HepG2 (cell line): Measurements from ENCODE around the gene CTDSP1. TPM values are rescaled to one million over a fixed set of nuclear protein-coding genes. Genes with fewer than 3 reads are reported as not detected.

ENCODE experiments used
- ATAC-seq: fragments of 200-7000 bp; cut with Tn5 transposase; 3 replicates; pipeline ENCODE4 v1.9.1; 2020; ENCODE audit warnings: mild to moderate bottlenecking, moderate library complexity
- BruUV-seq: library from RNA; stranded (reverse); fragments of 400-500 nt; replicated peaks from 2 replicates; lab custom pipeline; 2021; lab: Mats Ljungman, UMichigan
- CTCF ChIA-PET: fragments of 300-600 bp; formaldehyde crosslinking; extraction: SDS; loops from one replicate; lab custom pipeline; 2021; ENCODE audit warnings: low total read pairs, inconsistent platforms, low intra/inter-chr PET ratio; lab: Yijun Ruan, JAX
- POLR2A ChIA-PET: fragments of 350-600 bp; sonication (Branson Sonifier 250); formaldehyde crosslinking; loops from one replicate; lab custom pipeline; 2020; ENCODE audit warnings: antibody characterized with exemption, inconsistent platforms; lab: Yijun Ruan, JAX
- DNase-seq: peaks from one replicate; pipeline ENCODE4 v3.0.0-alpha.2; 2015; ENCODE audit warnings: low spot score
- FAIRE-seq: peaks from 3 replicates; lab custom pipeline; 2011; peaks lifted over from hg19 to GRCh38; lab: Jason Lieb, UNC
- H2AFZ ChIP-seq: one replicate; pipeline ENCODE4 v1.6.1; 2011; ENCODE audit warnings: low read length, inconsistent platforms
- H3K27ac ChIP-seq: fragments of 300-600 bp; 3 replicates; pipeline ENCODE4 v1.8.0; 2011; ENCODE audit warnings: mixed run types, mild to moderate bottlenecking, mixed read lengths, low read length, inconsistent platforms; ENCODE audit not compliant: insufficient read depth; ENCODE audit errors: extremely low read length
- H3K27me3 ChIP-seq, 2 experiments: fragments of 200-600 bp in 1 of 2; 2 replicates in 1 of 2; 3 replicates in 1 of 2; pipeline versions ENCODE4 v1.6.0 to v1.8.0; 2011; ENCODE audit warnings: low read length in 2 of 2, mild to moderate bottlenecking in 2 of 2, moderate library complexity in 2 of 2, inconsistent platforms in 1 of 2; ENCODE audit not compliant: insufficient read depth in 2 of 2, control insufficient read depth in 1 of 2
- H3K36me3 ChIP-seq, 2 experiments: fragments of 200-600 bp in 1 of 2; replicated peaks in 1 of 2; 2 replicates in 1 of 2; 3 replicates in 1 of 2; pipeline versions ENCODE4 v1.5.1 to v1.8.0; 2011; ENCODE audit warnings: low read length in 2 of 2, inconsistent platforms in 1 of 2; ENCODE audit not compliant: insufficient read depth in 2 of 2, control insufficient read depth in 1 of 2
- H3K4me1 ChIP-seq: 2 replicates; pipeline ENCODE4 v1.5.1; 2012; ENCODE audit warnings: low read length, inconsistent platforms; ENCODE audit not compliant: insufficient read depth
- H3K4me2 ChIP-seq: 2 replicates; pipeline ENCODE4 v1.6.0; 2011; ENCODE audit warnings: low read depth, low read length, inconsistent platforms
- H3K4me3 ChIP-seq, 3 experiments: fragments of 200-600 bp in 1 of 3; sonication (generic), shearing (Covaris generic) in 1 of 3; replicated peaks in 1 of 3; 2 replicates each; pipeline ENCODE4 v1.5.1; 2011 to 2016; ENCODE audit warnings: low read length in 3 of 3, inconsistent platforms in 2 of 3, low read depth in 2 of 3, mild to moderate bottlenecking in 2 of 3, control low read depth in 1 of 3, mixed read lengths in 1 of 3; ENCODE audit not compliant: insufficient read depth in 1 of 3
- H3K79me2 ChIP-seq: one replicate; pipeline ENCODE4 v1.6.1; 2011; ENCODE audit warnings: low read length, inconsistent platforms; ENCODE audit not compliant: insufficient read depth
- H3K9ac ChIP-seq: 2 replicates; pipeline ENCODE4 v1.6.0; 2011; ENCODE audit warnings: mild to moderate bottlenecking, low read depth, low read length, inconsistent platforms; ENCODE audit not compliant: insufficient read depth
- H3K9me3 ChIP-seq: 2 replicates; pipeline ENCODE4 v1.5.1; 2012; ENCODE audit warnings: mild to moderate bottlenecking, low read length
- H4K20me1 ChIP-seq: 2 replicates; pipeline ENCODE4 v1.6.0; 2011; ENCODE audit warnings: inconsistent platforms, mild to moderate bottlenecking, low read length, moderate library complexity; ENCODE audit not compliant: insufficient read depth
- AGO2 ChIP-seq: fragments of 200-400 bp; formaldehyde crosslinking; optimal IDR thresholded peaks from 2 replicates; pipeline ENCODE3; 2017; ENCODE audit warnings: mild to moderate bottlenecking, low read depth, low read length, moderate library complexity
- GABPB1 ChIP-seq: IDR thresholded peaks from 2 replicates; pipeline ENCODE4 v1.6.1; 2016; ENCODE audit warnings: mild to moderate bottlenecking, missing genetic modification reagents, moderate library complexity, missing compliant biosample characterization
- KDM5B ChIP-seq: sonication (generic); formaldehyde crosslinking; IDR thresholded peaks from 2 replicates; pipeline ENCODE4 v1.4.0; 2020; ENCODE audit warnings: missing genetic modification reagents, mild to moderate bottlenecking, borderline replicate concordance
- MTF2 ChIP-seq: sonication (generic); formaldehyde crosslinking; IDR thresholded peaks from 2 replicates; pipeline ENCODE4 v1.5.0; 2020; ENCODE audit warnings: missing genetic modification reagents, borderline replicate concordance
- PCBP1 ChIP-seq: fragments of 200-400 bp; formaldehyde crosslinking; IDR thresholded peaks from 2 replicates; pipeline ENCODE4 v1.6.1; 2017; ENCODE audit warnings: mild to moderate bottlenecking, low read depth, low read length, borderline replicate concordance
- POLR2AphosphoS5 ChIP-seq: IDR thresholded peaks from 2 replicates; pipeline ENCODE4 v1.6.1; 2012; ENCODE audit warnings: low read depth, low read length
- RBFOX2 ChIP-seq: fragments of 200-400 bp; formaldehyde crosslinking; IDR thresholded peaks from 2 replicates; pipeline ENCODE4 v1.6.1; 2017; ENCODE audit warnings: low read depth, mild to moderate bottlenecking, low read length
- TEAD3 ChIP-seq: optimal IDR thresholded peaks from 2 replicates; pipeline ENCODE3; 2016; ENCODE audit warnings: borderline replicate concordance
- ZNF263 ChIP-seq: sonication (generic); formaldehyde crosslinking; IDR thresholded peaks from 2 replicates; pipeline ENCODE4 v1.4.0; 2020; ENCODE audit warnings: missing genetic modification reagents
- ZNF431 ChIP-seq: sonication (generic); formaldehyde crosslinking; IDR thresholded peaks from 2 replicates; pipeline ENCODE4 v1.9.0; 2022; ENCODE audit warnings: missing genetic modification reagents, low read depth, mild to moderate bottlenecking, borderline replicate concordance
- ZNF768 ChIP-seq: sonication (generic); formaldehyde crosslinking; IDR thresholded peaks from 2 replicates; pipeline ENCODE4 v1.4.0; 2020; ENCODE audit warnings: missing genetic modification reagents
- WGBS: methylation state at CpG from one replicate; pipeline ENCODE4 v1.1.6; 2017; ENCODE audit warnings: low lambda C conversion rate; 5-methylcytosine and 5-hydroxymethylcytosine counted together
- in situ Hi-C: cut with HindIII; loops from 2 replicates; pipeline ENCODE4 v1.10.0; 2017; ENCODE audit warnings: low pct_unique_long_range_greater_than_20kb; ENCODE audit not compliant: extremely low pct_ligation_motif_present
- intact Hi-C: fragments of 100-400 bp; cut with micrococcal nuclease; formaldehyde crosslinking; loops from one replicate; pipeline ENCODE4 v1.10.0; 2022; ENCODE audit not compliant: unreplicated experiment
- polyA plus RNA-seq, 8 experiments: library from polyadenylated mRNA; depleted of rRNA in 3 of 8; stranded (reverse) in 7 of 8; unstranded in 1 of 8; fragments of >200 nt; fragmentation: Illumina TruSeq in 4 of 8; extraction: Trizol in 4 of 8; gene quantifications; 2 replicates each; pipeline versions ENCODE4 v1.2.1 to v1.2.3, GENCODE V29; 2011 to 2016; ENCODE audit warnings: low read depth in 4 of 8, missing spikeins in 1 of 8, mixed read lengths in 1 of 8; ENCODE audit not compliant: insufficient read depth in 1 of 8
- total RNA-seq, 5 experiments: library from RNA; depleted of rRNA; stranded (reverse); fragments of >200 nt; fragmentation: Illumina TruSeq; extraction: Trizol; gene quantifications; 2 replicates each; pipeline ENCODE4 v1.2.3, GENCODE V29; 2016; ENCODE audit warnings: low read depth in 1 of 5
- TF ChIP-seq, protein P1 (sequence below): sonication (generic); formaldehyde crosslinking; IDR thresholded peaks from 2 replicates; pipeline ENCODE4 v1.5.0; 2020; ENCODE audit warnings: missing genetic modification reagents, mild to moderate bottlenecking, borderline replicate concordance
- TF ChIP-seq, protein P2 (sequence below): sonication (generic); formaldehyde crosslinking; IDR thresholded peaks from 2 replicates; pipeline ENCODE4 v1.4.0; 2020; ENCODE audit warnings: missing genetic modification reagents

CTDSP1 gene
- total and polyA plus RNA-seq, 2 of the 13 experiments (the other 11 are each of a cell fraction or from before 2014, with no cell fraction given): 91.0 to 268 TPM

DNA sequence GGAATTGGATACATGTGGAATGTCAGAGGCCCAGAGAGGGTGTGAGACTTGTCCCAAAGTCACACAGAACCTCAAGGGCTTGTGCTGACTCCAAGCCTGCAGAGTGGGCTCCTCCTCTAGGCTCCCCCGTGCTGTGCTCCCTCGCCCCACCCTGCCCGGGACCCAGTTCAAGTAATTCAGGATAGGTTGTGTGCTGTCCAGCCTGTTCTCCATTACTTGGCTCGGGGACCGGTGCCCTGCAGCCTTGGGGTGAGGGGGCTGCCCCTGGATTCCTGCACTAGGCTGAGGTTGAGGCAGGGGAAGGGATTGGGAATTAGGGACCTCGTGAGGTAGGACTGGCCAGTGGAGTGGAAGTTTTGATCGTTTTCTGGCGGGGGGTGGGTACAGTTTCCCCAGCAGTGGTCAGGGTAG is 2.8 kb downstream of the CTDSP1 start:
- DNase-seq: no peak
- H3K27ac ChIP-seq: peak overlapping the region; percentile 79
- intact Hi-C loops: no loop called here
- 94% methylated on average over 7 of the region's 8 CpGs for WGBS
- peak overlapping the region; percentile 81; the same call in 1 of the 2 replicates for H3K9ac ChIP-seq
- H3K36me3 ChIP-seq: peaks cover 24 to 38% of the 10 kb centered on the region in 2 experiments; a peak in 4 of 5 replicates
- BruUV-seq: no TSS peak
- H3K4me2 ChIP-seq: peak overlapping the region; percentile 98
- no peak for FAIRE-seq
- no peak overlapping the region for H2AFZ ChIP-seq
- H3K4me3 ChIP-seq: peak overlapping the region in 2 of 3 experiments; percentile 9 to 97; a peak in 2 of 6 replicates
- H4K20me1 ChIP-seq: no peaks in the 10 kb centered on the region; the same call in 1 of the 2 replicates
- POLR2A ChIA-PET: no interaction called here
- no peaks in the 10 kb centered on the region; a peak in 1 of 5 replicates for H3K27me3 ChIP-seq
- CTCF ChIA-PET: no interaction called here
- peaks cover 42% of the 10 kb centered on the region for H3K79me2 ChIP-seq
- H3K4me1 ChIP-seq: peaks cover 58% of the 10 kb centered on the region
- no peaks in the 10 kb centered on the region for H3K9me3 ChIP-seq
- in situ Hi-C loops: no loop called here
- ATAC-seq: no peak
- TF ChIP-seq POLR2AphosphoS5 (peak; percentile 5; the same call in 1 of the 2 replicates), AGO2 (peak; percentile 10), PCBP1 (0 out of 2 replicates have a peak, but pooled peaks have one; percentile 35), TEAD3 (CRISPR knock-in tag) (peak; percentile 10), KDM5B (peak; percentile 21; the same call in 1 of the 2 replicates), ZNF768 (CRISPR knock-in tag) (peak; percentile 78; the same call in 1 of the 2 replicates), ZNF263 (CRISPR knock-in tag) (0 out of 2 replicates have a peak, but pooled peaks have one; percentile 45), RBFOX2 (peak; percentile 56), ZNF431 (0 out of 2 replicates have a peak, but pooled peaks have one; percentile 13), MTF2 (no peak), GABPB1 (CRISPR knock-in tag) (0 out of 2 replicates have a peak, but pooled peaks have one; percentile 4)
- TF ChIP-seq, protein P1, sequence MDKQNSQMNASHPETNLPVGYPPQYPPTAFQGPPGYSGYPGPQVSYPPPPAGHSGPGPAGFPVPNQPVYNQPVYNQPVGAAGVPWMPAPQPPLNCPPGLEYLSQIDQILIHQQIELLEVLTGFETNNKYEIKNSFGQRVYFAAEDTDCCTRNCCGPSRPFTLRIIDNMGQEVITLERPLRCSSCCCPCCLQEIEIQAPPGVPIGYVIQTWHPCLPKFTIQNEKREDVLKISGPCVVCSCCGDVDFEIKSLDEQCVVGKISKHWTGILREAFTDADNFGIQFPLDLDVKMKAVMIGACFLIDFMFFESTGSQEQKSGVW (CRISPR knock-in tag): no peak
- TF ChIP-seq, protein P2, sequence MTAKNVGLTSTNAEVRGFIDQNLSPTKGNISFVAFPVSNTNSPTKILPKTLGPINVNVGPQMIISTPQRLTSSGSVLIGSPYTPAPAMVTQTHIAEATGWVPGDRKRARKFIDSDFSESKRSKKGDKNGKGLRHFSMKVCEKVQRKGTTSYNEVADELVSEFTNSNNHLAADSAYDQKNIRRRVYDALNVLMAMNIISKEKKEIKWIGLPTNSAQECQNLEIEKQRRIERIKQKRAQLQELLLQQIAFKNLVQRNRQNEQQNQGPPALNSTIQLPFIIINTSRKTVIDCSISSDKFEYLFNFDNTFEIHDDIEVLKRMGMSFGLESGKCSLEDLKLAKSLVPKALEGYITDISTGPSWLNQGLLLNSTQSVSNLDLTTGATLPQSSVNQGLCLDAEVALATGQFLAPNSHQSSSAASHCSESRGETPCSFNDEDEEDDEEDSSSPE (CRISPR knock-in tag): no peak
